H1 (cell line): Measurements from ENCODE around the gene NFKBIL1. TPM values are rescaled to one million over a fixed set of nuclear protein-coding genes. Genes with fewer than 3 reads are reported as not detected.

Source experiments
- CTCF ChIA-PET: fragments of 300-600 bp; sonication (Branson Sonifier 250); formaldehyde crosslinking; loops from one replicate; lab custom pipeline; 2021; ENCODE audit not compliant: partially characterized antibody; lab: Charles Lee
- POLR2A ChIA-PET: fragments of 300-600 bp; sonication (Branson Sonifier 250); formaldehyde crosslinking; loops from one replicate; lab custom pipeline; 2021; ENCODE audit warnings: inconsistent platforms; ENCODE audit not compliant: partially characterized antibody; lab: Charles Lee
- DNase-seq, 2 experiments: peaks; one replicate each; pipeline versions ENCODE4 v3.0.0 to v3.0.0-alpha.2; 2010 to 2022; ENCODE audit warnings: low spot score in 2 of 2, low read depth in 1 of 2, mixed read lengths in 1 of 2
- FAIRE-seq: peaks from 2 replicates; lab custom pipeline; 2011; peaks lifted over from hg19 to GRCh38; lab: Jason Lieb, UNC
- H2AFZ ChIP-seq: 2 replicates; pipeline ENCODE4 v1.8.1; 2012; ENCODE audit warnings: low read length, inconsistent platforms
- H2AK5ac ChIP-seq: 2 replicates; pipeline ENCODE4 v1.6.1; 2013; ENCODE audit warnings: low read depth, low read length
- H2BK120ac ChIP-seq: replicated peaks from 2 replicates; pipeline ENCODE3; 2013; ENCODE audit warnings: low read depth, low read length, inconsistent platforms
- H2BK12ac ChIP-seq: 2 replicates; pipeline ENCODE4 v1.6.1; 2013; ENCODE audit warnings: low read depth, low read length
- H2BK15ac ChIP-seq: 2 replicates; pipeline ENCODE4 v1.6.1; 2013; ENCODE audit warnings: low read length
- H2BK20ac ChIP-seq: 2 replicates; pipeline ENCODE4 v1.6.1; 2013; ENCODE audit warnings: low read length
- H2BK5ac ChIP-seq: 2 replicates; pipeline ENCODE4 v1.6.1; 2013; ENCODE audit warnings: low read depth, low read length
- H3K14ac ChIP-seq: 2 replicates; pipeline ENCODE4 v1.6.1; 2013; ENCODE audit warnings: inconsistent platforms; ENCODE audit not compliant: insufficient read length
- H3K18ac ChIP-seq: 2 replicates; pipeline ENCODE4 v1.6.1; 2013; ENCODE audit warnings: low read length; ENCODE audit errors: extremely low read depth
- H3K23ac ChIP-seq: 2 replicates; pipeline ENCODE4 v1.6.1; 2013; ENCODE audit warnings: inconsistent platforms; ENCODE audit not compliant: insufficient read length
- H3K23me2 ChIP-seq: 2 replicates; pipeline ENCODE4 v1.6.1; 2013; ENCODE audit warnings: low read depth, low read length
- H3K27ac ChIP-seq: 2 replicates; pipeline ENCODE4 v1.6.1; 2011; ENCODE audit warnings: low read depth, low read length, inconsistent platforms
- H3K27me3 ChIP-seq, 4 experiments: replicated peaks in 1 of 4; 1 replicate in 1 of 4; 2 replicates in 3 of 4; pipeline versions ENCODE4 v1.6.1 to v1.8.1; 2011 to 2013; ENCODE audit warnings: low read length in 3 of 4, mild to moderate bottlenecking in 3 of 4, inconsistent platforms in 2 of 4, mixed read lengths in 2 of 4, moderate library complexity in 1 of 4; ENCODE audit not compliant: control insufficient read depth in 3 of 4, insufficient read depth in 3 of 4; ENCODE audit errors: extremely low read depth in 1 of 4
- H3K36me3 ChIP-seq, 4 experiments: 2 replicates each; pipeline versions ENCODE4 v1.6.1 to v1.8.1; 2011 to 2013; ENCODE audit warnings: mild to moderate bottlenecking in 4 of 4, low read length in 3 of 4, moderate library complexity in 2 of 4, control low read depth in 1 of 4, inconsistent platforms in 1 of 4; ENCODE audit not compliant: insufficient read depth in 4 of 4, control insufficient read depth in 2 of 4
- H3K4ac ChIP-seq: replicated peaks from 2 replicates; pipeline ENCODE3; 2013; ENCODE audit warnings: low read length, low read depth, mixed read lengths, inconsistent platforms; ENCODE audit not compliant: insufficient read length
- H3K4me1 ChIP-seq, 4 experiments: replicated peaks in 1 of 4; 1 replicate in 1 of 4; 2 replicates in 3 of 4; pipeline versions ENCODE4 v1.6.1 to v1.8.1; 2011 to 2013; ENCODE audit warnings: low read length in 3 of 4, inconsistent platforms in 2 of 4, mixed read lengths in 1 of 4; ENCODE audit not compliant: insufficient read depth in 4 of 4, control insufficient read depth in 3 of 4
- H3K4me2 ChIP-seq, 2 experiments: 2 replicates each; pipeline versions ENCODE4 v1.6.1 to v1.8.1; 2011 to 2013; ENCODE audit warnings: low read depth in 2 of 2, low read length in 2 of 2, control low read depth in 1 of 2, inconsistent platforms in 1 of 2, mild to moderate bottlenecking in 1 of 2; ENCODE audit not compliant: insufficient read depth in 1 of 2
- H3K4me3 ChIP-seq, 4 experiments: fragments of 200-600, 300-600 bp in 1 of 4; sonication (generic), shearing (Covaris generic), sonication (Bioruptor Twin) in 1 of 4; 2 replicates each; pipeline versions ENCODE4 v1.5.1 to v1.8.1; 2011 to 2016; ENCODE audit warnings: low read length in 4 of 4, low read depth in 3 of 4, control low read depth in 2 of 4, inconsistent platforms in 2 of 4, mild to moderate bottlenecking in 2 of 4, mixed read lengths in 1 of 4, moderate library complexity in 1 of 4; ENCODE audit not compliant: insufficient read depth in 2 of 4; ENCODE audit errors: extremely low read depth in 1 of 4
- H3K56ac ChIP-seq: replicated peaks from 2 replicates; pipeline ENCODE3; 2013; ENCODE audit warnings: low read depth, mild to moderate bottlenecking, mixed read lengths, low read length, inconsistent platforms; ENCODE audit not compliant: insufficient read length
- H3K79me1 ChIP-seq: 2 replicates; pipeline ENCODE4 v1.6.1; 2013; ENCODE audit warnings: low read depth, low read length, control low read depth
- H3K79me2 ChIP-seq, 2 experiments: 2 replicates each; pipeline versions ENCODE4 v1.6.1 to v1.8.1; 2012 to 2013; ENCODE audit warnings: low read length in 2 of 2, mild to moderate bottlenecking in 2 of 2, inconsistent platforms in 1 of 2; ENCODE audit not compliant: insufficient read depth in 2 of 2, control insufficient read depth in 1 of 2
- H3K9ac ChIP-seq, 4 experiments: replicated peaks in 1 of 4; 1 replicate in 1 of 4; 2 replicates in 3 of 4; pipeline versions ENCODE4 v1.6.1 to v1.8.1; 2011 to 2013; ENCODE audit warnings: low read depth in 3 of 4, low read length in 3 of 4, control low read depth in 2 of 4, mild to moderate bottlenecking in 2 of 4, moderate library complexity in 2 of 4, inconsistent platforms in 1 of 4; ENCODE audit errors: extremely low read depth in 1 of 4
- H3K9me3 ChIP-seq, 2 experiments: 2 replicates each; pipeline versions ENCODE4 v1.6.1 to v1.8.1; 2012 to 2013; ENCODE audit warnings: mild to moderate bottlenecking in 2 of 2, moderate library complexity in 2 of 2, control low read depth in 1 of 2, inconsistent platforms in 1 of 2, low read depth in 1 of 2, low read length in 1 of 2, mixed read lengths in 1 of 2; ENCODE audit not compliant: insufficient read depth in 2 of 2
- H4K20me1 ChIP-seq, 2 experiments: replicated peaks in 1 of 2; 2 replicates each; pipeline versions ENCODE3 to v1.8.1; 2011 to 2013; ENCODE audit warnings: inconsistent platforms in 2 of 2, low read length in 2 of 2, mild to moderate bottlenecking in 1 of 2; ENCODE audit not compliant: insufficient read depth in 2 of 2, control insufficient read depth in 1 of 2
- H4K5ac ChIP-seq: 2 replicates; pipeline ENCODE4 v1.6.1; 2013; ENCODE audit warnings: low read length, low read depth, mixed read lengths, inconsistent platforms; ENCODE audit not compliant: insufficient read length
- H4K8ac ChIP-seq: 2 replicates; pipeline ENCODE4 v1.8.0; 2013; ENCODE audit warnings: mild to moderate bottlenecking, moderate library complexity, low read length, inconsistent platforms; ENCODE audit not compliant: insufficient read depth; ENCODE audit errors: extremely low read depth
- H4K91ac ChIP-seq: replicated peaks from 2 replicates; pipeline ENCODE3; 2013; ENCODE audit warnings: low read length, mixed read lengths, inconsistent platforms; ENCODE audit not compliant: insufficient read length
- ATF2 ChIP-seq: IDR thresholded peaks from 2 replicates; pipeline ENCODE4 v1.6.1; 2012; ENCODE audit warnings: low read length, inconsistent platforms
- HDAC2 ChIP-seq, 2 experiments: fragments of 300-600 bp in 1 of 2; sonication (generic) in 1 of 2; IDR thresholded peaks; 2 replicates each; pipeline ENCODE4 v1.6.1; 2011 to 2012; ENCODE audit warnings: low read depth in 2 of 2, low read length in 2 of 2, mild to moderate bottlenecking in 2 of 2, moderate library complexity in 2 of 2, borderline replicate concordance in 1 of 2, inconsistent platforms in 1 of 2
- JUN ChIP-seq: IDR thresholded peaks from 2 replicates; pipeline ENCODE4 v1.6.1; 2011; ENCODE audit warnings: low read depth, mild to moderate bottlenecking, improper control_type of control experiment, low read length
- KDM1A ChIP-seq: fragments of 200-600, 300-600 bp; sonication (generic); IDR thresholded peaks from 2 replicates; pipeline ENCODE4 v1.7.1; 2016; ENCODE audit warnings: mild to moderate bottlenecking, low read length, borderline replicate concordance
- TBP ChIP-seq: IDR thresholded peaks from 2 replicates; pipeline ENCODE4 v1.6.1; 2011; ENCODE audit warnings: low read depth, low read length, improper control_type of control experiment
- WGBS, 2 experiments: shearing (Covaris generic) in 1 of 2; methylation state at CpG; one replicate each; pipeline versions ENCODE4 v1.1.6 to v1.1.7; 2013 to 2015; ENCODE audit warnings: low lambda C conversion rate in 2 of 2, mixed read lengths in 2 of 2, inconsistent platforms in 1 of 2, low coverage in 1 of 2, missing lambda C conversion rate in 1 of 2; ENCODE audit not compliant: insufficient replicate concordance in 2 of 2, insufficient coverage in 1 of 2, insufficient read length in 1 of 2; ENCODE audit errors: extremely low coverage in 1 of 2, missing lambda C conversion rate in 1 of 2; 5-methylcytosine and 5-hydroxymethylcytosine counted together
- polyA plus RNA-seq, 7 experiments: library from polyadenylated mRNA; depleted of rRNA in 3 of 7; stranded (reverse) in 5 of 7; unstranded in 2 of 7; fragments of >200 nt in 5 of 7; fragments of 200-250 nt in 2 of 7; gene quantifications; 1 replicate in 5 of 7; 2 replicates in 1 of 7; 4 replicates in 1 of 7; pipeline versions ENCODE4 v1.2.1 to v1.2.3, GENCODE V29; 2011 to 2013; ENCODE audit warnings: missing spikeins in 2 of 7, mixed read lengths in 2 of 7
- total RNA-seq: library from RNA; stranded (reverse); fragmentation: NEBNext Ultra II Directional; extraction: Animal tissue kit (Norgen Biotek cat#: 25700); gene quantifications from 2 replicates; pipeline ENCODE4 v1.2.1, GENCODE V29; 2021
- TF ChIP-seq, protein P1 (sequence below): IDR thresholded peaks from 2 replicates; pipeline ENCODE4 v1.6.1; 2011; ENCODE audit warnings: low read depth, mild to moderate bottlenecking, low read length; ENCODE audit not compliant: insufficient read depth

Gene NFKBIL1
- total and polyA plus RNA-seq, 2 of the 8 experiments (the other 6 are each of a cell fraction or from before 2014, with no cell fraction given): 7.5 to 11.2 TPM

- ChIA-PET POLR2A (interaction anchor here (0.8 to 12.2 kb wide), 10 partner anchors 13 to 265 kb away, joined by 3 to 110 read pairs (median 4); partner anchors contain the start of genes ATP6V1G2 and DDX39B), CTCF (interaction anchor here (0.6 to 19.2 kb wide), 9 partner anchors 8 to 40 kb away, joined by 3 to 640 read pairs (median 5); partner anchors contain the start of genes ATP6V1G2, LST1, LTB and NCR3)
- WGBS, 2 experiments: 89% methylated on average over 9 of the region's 9 CpGs; no CpG with 5 or more reads in 1 of the 2 experiments
- Histone ChIP-seq H4K8ac (no peak overlapping the region), H3K4ac (no peak overlapping the region), H2BK120ac (no peak overlapping the region), H3K79me2 (no peaks in the 10 kb centered on the region), H2AFZ (no peak overlapping the region), H4K20me1 (no peaks in the 10 kb centered on the region), H3K9ac (no peak overlapping the region), H3K4me2 (no peak overlapping the region), H3K23ac (no peak overlapping the region), H2BK20ac (no peak overlapping the region), H2BK5ac (no peak overlapping the region), H3K23me2 (no peaks in the 10 kb centered on the region; the same call in 1 of the 2 replicates), H3K27me3 (no peaks in the 10 kb centered on the region), H2BK12ac (0 out of 2 replicates have a peak overlapping the region, but pooled peaks have one; percentile 27), H3K4me3 (no peak overlapping the region), H3K36me3 (no peaks in the 10 kb centered on the region), H3K9me3 (no peaks in the 10 kb centered on the region), H3K14ac (no peak overlapping the region), H3K27ac (no peak overlapping the region), H4K5ac (no peak overlapping the region), H4K91ac (no peak overlapping the region), H3K4me1 (no peaks in the 10 kb centered on the region; a peak in 1 of 7 replicates), H3K79me1 (no peaks in the 10 kb centered on the region), H3K18ac (no peak overlapping the region), H2BK15ac (no peak overlapping the region), H3K56ac (no peak overlapping the region), H2AK5ac (no peak overlapping the region)
- TF ChIP-seq ATF2 (no peak), HDAC2 (IDR thresholded peaks at IDR 0.05; ENCODE audit: borderline replicate concordance in 1 of 2, low read depth in 2 of 2, low read length in 2 of 2) (no peak), TBP (no peak), JUN (no peak), KDM1A (no peak)
- TF ChIP-seq, protein P1, sequence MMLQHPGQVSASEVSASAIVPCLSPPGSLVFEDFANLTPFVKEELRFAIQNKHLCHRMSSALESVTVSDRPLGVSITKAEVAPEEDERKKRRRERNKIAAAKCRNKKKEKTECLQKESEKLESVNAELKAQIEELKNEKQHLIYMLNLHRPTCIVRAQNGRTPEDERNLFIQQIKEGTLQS: no peak
- FAIRE-seq: no peak
- no peak for DNase-seq
Measured at GRCh38 chr6:31573239-31574105, 26.1 kb downstream of the NFKBIL1 start.
